Measurements from ENCODE around the gene MYLK3.
A peak's percentile ranks its signal among the peaks of the same experiment; 100 is the strongest.
"Not testable (repeated sequence)": the region's sequence is repeated elsewhere in the genome, so short reads cannot be mapped to it uniquely, and the experiment has no call there.

MYLK3 gene

DNA sequence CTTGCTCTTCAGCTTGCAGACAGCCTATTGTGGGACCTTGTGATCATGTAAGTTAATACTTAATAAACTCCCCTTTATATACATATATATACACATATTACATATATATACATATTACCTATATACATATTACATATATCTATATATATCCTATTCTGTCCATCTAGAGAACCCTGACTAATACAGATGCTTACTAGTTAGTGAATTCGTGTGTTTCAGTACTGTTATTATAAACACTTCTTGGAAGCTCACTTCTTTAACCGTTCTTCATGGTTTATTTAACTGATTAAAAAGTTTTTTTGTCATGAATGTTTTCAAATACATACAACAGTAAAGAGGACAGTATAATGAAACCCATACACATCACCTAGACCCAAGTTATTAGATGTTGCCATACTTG, 46.1 kb downstream of the MYLK3 start:
- no peak for DNase-seq (ENCODE audit: low read depth)

DNA sequence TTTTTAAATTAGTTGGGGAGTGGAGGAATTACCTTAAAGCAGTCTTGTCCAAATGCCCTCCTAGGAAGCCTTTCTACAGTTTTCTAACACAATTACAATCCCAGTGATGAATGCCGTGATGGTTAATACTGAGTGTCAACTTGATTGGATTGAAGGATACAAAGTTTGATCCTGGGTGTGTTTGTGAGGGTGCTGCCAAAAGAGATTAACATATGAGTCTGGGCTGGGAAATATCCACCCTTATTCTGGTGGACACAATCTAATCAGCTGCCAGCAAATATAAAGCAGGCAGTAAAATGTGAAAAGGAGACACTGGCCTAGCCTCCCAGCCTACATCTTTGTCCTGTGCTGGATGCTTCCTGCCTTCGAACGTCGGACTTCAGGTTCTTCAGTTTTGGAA, 46.5 kb downstream of the MYLK3 start:
- DNase-seq (ENCODE audit: low read depth) = no peak
- H3K4me3 ChIP-seq (ENCODE audit: low read depth, low read length) = no peak overlapping the region

More for the DNA sequence above, 46.1 kb downstream of the MYLK3 start:
- no peak overlapping the region for H3K4me3 ChIP-seq (ENCODE audit: low read depth, low read length)

DNA sequence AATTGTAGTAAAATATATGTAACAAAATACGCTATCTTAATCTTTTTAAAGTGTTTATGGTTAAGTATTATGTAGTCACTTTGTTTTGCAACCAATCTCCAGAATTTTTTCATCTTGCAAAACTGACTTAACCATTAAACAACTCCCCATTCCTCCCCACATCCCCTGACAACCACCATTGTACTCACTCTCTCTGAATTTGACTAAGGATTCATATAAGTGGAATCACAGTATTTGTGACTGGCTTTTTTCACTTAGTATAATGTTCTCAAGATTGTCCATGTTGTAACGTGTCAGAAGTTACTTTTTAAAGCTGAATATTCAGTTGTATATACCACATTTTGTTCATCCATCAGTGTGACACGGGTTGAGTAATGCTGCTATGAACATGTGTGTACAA, 48.1 kb downstream of the MYLK3 start:
- no peak overlapping the region for H3K4me3 ChIP-seq (ENCODE audit: low read depth, low read length)
- DNase-seq (ENCODE audit: low read depth) = no peak

DNA sequence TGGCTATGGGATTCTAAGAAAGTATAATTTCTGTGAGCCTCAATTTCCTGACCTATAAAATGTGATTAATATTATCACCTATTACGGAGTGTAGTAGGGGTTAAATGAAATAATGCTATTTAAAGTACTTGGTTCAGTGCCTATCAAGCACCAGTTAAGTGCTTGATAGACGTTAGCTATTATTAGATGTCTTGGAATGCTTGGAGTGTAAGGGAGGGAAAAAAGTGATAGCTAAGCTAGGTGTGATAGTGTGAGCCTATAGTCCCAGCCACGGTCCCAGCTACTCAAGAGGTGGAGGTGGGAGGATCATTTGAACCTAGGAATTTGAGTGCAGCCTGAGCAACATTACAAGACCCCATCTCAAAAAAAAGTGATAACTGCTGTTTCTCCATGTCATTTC, 51.2 kb downstream of the MYLK3 start:
- no peak for DNase-seq (ENCODE audit: low read depth)
- no peak overlapping the region for H3K4me3 ChIP-seq (ENCODE audit: low read depth, low read length)

DNA sequence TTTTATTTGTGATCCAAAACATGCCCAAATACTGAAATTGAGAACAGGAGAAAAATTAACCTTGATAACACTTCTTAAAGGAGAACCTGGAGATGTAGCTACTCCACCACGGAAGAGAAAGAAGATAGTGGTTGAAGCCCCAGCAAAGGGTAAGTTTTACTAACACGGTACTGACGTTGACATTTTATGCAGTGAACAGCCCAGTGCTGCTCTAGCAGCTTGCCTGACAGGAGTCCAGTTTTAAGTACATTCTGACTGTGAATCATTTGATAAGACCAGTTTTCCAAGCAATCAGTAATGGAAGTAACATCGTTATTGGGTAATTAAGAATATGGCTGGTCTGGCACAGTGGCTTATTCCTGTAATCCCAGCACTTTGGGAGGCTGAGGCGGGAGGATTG, 52.2 kb downstream of the MYLK3 start:
- DNase-seq (ENCODE audit: low read depth) = no peak
- H3K4me3 ChIP-seq (ENCODE audit: low read depth, low read length) = no peak overlapping the region

DNA sequence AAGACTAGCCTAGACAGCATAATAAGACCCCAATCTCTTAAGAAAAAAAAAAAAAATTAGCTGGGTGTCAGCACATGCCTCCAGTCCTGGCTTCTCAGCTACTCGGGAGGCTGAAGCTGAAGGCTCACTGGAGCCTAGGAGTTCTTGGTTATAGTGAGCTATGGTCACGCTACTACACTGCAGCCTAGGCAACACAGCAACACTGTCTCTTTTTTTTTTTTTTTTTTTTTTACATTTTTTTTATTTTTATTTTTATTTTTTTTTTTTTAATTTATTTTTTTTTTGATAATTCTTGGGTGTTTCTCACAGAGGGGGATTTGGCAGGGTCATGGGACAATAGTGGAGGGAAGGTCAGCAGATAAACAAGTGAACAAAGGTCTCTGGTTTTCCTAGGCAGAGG, 54.5 kb downstream of the MYLK3 start:
- no peak for DNase-seq (ENCODE audit: low read depth)
- no peak overlapping the region for H3K4me3 ChIP-seq (ENCODE audit: low read depth, low read length)

DNA sequence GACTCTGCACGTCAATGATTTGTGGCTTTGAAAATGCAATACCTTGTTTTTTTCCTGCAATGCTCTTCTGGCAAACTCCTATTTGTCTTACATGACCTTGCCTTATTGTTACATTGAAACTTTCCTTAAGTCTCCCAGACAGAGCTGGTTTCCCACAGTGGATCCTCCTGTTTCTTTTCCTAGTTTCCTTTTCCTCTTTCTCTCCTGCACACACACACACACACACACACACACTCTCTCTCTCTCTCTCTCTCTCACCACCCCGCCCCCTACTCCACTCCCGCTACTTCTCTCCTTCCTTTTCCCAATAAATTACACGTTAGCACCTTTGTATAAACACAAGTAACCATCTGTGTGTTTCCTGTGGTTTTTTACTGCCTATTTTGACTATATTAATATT, 56.4 kb downstream of the MYLK3 start:
- DNase-seq (ENCODE audit: low read depth) = no peak
- H3K4me3 ChIP-seq (ENCODE audit: low read depth, low read length) = no peak overlapping the region

DNA sequence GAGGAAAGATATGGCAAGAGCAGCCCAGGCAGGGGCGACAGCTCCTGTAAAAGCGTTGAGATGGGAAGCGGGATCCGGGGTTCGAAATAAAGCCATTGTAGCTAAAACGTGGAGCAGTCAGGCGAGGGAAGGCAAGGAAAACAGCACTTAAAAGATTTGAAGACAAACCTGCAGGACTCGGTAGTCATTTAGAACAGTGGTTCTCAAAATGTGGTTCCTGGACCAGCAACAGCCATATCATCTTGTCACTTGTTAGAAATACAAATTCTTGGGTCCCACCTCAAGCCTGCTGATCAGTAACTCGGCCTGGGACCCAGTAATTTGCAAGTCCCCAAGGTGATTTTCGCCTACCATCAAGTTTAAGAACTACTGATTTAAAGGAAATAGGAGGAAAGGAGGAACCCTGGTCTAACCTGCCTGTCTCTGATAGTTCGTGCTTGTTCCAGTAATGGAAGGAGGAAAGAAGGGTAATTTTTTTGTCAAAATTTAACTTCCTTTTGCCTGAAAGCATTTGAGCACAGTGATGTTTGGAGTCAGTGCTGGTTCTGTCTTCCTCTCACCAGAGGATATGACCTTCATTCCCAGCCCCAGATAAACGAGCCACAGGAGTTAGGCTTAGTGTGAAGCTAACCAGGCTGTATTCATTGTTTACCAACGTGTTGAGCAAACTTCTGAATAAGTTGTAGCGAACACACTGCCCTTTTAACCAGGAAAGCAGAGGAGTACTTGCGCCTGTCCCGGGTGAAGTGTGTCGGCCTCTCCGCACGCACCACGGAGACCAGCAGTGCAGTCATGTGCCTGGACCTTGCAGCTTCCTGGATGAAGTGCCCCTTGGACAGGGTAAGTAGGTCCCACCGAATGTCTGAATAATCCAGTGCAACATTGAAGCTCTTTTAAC, 57.6 kb downstream of the MYLK3 start:
- DNase-seq (ENCODE audit: low read depth) = no peak
- peak overlapping the region; percentile 86 for H3K4me3 ChIP-seq (ENCODE audit: low read depth, low read length)

DNA sequence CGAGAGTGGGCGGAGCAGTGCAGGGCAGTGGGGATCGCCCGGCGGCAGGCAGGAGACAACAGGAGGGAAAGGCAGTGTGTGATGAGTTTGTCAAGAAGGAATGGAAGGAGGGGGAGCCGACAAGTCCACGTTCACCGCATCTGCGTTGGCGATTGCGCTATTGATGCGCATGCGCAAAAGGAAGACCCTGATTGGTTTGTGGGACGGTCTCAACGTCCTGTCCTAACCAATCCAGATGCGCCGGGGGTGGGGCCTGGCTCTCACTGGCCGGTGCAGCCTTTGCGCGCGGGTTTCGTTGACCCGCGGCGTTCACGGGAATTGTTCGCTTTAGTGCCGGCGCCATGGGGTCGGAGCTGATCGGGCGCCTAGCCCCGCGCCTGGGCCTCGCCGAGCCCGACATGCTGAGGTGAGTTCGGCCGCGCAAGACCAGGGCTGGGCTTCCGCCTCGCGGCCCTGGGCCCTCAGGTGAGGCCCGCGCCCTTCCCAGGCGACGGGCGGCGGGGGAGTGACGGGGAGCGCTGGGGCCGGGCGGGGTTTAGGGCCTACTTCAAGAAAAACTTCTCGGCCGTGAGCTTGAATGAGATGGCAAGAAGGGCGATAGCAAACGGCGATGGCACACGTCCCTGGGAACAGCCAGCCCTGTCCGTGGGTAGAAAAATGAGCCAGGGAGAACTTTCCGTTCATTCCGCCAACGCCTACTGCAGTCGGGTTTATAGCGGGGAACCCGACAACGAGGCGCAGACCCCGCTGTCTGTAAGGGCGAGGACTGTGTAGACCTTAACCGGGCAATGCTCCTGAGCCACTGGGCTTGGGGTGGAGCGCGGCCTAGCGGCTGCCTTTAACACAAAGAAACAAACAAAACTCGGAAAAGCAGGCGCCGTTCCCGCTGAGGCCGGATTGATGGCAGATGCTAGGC, 58.5 kb downstream of the MYLK3 start, which contains the start of gene ORC6:
Gene ORC6 (plus strand): TSS at position 295 of the 916 bp plus-strand sequence. CDS start 47 bp downstream, at position 342.
- H3K4me3 ChIP-seq (ENCODE audit: low read depth, low read length) = peak within 1 kb of the TSS; percentile 86
- peak; percentile 81 for DNase-seq (ENCODE audit: low read depth)

DNA sequence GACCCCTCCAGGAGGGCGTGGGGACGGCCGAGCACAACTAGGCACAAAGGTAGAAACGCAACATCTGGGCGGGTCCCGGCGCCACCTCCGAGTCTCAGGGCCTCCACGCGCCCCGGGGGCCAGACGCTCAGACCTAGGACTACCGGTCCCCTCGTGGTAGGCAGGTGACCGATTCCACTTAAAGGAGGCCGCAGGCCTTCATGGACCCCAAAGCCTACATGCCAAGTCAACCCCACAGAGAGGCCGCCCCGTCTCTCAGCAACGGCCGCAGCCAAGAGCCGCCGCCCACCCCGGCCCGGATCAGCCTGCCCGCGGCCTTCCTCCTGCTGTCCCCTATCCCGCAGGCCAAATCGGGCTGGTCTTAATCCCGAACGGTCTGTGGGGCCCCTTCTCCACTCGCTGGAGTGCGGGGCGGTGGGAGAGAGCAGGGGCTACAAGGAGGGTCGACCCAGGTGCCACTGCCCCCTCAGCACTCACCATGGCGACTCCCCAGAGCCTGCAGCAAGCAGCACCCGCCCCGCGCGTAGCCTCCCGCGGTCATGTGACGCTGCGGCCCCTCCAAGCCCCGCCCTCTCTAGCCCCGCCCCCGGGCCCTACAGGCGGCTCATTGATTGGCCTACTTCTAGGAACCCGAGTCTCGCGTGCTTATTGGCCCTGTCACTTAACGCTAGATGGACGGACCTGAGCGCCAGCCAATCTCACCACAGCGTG, 59.3 kb downstream of the MYLK3 start, which contains the start of gene VPS35:
Gene VPS35 (minus strand): TSS at position 525 of the 711 bp plus-strand sequence. CDS start 45 bp downstream, at position 480.
- peak within 1 kb of the TSS; percentile 86 for H3K4me3 ChIP-seq (ENCODE audit: low read depth, low read length)
- DNase-seq (ENCODE audit: low read depth) = peak; percentile 95

DNA sequence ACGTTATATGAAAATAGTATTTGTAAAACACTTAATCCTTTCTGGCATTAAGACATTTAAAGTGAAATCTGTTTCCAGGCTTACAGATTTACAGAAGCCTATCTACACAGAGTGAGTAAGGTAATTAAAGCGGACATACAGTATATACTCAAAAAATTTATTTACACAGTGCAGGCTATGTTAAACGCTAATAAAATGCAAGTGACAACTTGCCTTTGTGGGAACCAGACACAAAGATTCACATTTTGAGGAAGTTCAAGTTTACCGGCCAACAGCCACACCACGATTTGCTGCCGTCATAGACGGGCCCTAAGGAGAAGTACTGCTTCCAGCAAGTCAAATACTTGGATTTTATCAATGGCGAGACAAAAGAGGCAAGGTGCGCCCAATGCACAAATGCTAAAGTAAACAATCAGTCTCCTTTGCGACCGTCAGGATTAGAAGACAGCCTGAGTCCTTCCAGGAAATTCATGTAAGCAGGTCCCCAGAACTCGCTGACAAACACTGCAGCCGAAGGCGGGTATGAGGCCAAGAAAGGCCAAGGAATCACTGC, 60.0 kb downstream of the MYLK3 start:
- no peak for DNase-seq (ENCODE audit: low read depth)
- peak overlapping the region; percentile 86 for H3K4me3 ChIP-seq (ENCODE audit: low read depth, low read length)

DNA sequence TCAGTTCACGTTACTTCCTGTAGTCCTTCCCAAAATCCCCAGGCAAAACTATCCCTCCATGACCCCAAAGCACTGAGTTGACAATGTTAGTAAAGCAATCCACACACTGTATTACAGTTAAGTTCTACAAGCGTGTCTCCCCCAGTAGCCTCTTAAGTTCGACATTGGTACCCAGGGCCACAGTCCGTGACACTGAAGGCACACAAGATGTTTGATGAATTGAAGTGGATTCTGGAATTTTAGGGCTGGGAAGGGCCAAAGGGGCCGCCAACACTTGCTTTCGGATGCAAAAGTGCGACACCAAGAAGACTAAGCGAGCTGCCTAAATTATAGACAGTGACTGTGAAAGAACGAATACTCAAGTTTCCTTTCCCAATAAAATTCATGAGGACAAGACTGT, 60.7 kb downstream of the MYLK3 start:
- DNase-seq (ENCODE audit: low read depth) = no peak
- peak overlapping the region; percentile 86 for H3K4me3 ChIP-seq (ENCODE audit: low read depth, low read length)

DNA sequence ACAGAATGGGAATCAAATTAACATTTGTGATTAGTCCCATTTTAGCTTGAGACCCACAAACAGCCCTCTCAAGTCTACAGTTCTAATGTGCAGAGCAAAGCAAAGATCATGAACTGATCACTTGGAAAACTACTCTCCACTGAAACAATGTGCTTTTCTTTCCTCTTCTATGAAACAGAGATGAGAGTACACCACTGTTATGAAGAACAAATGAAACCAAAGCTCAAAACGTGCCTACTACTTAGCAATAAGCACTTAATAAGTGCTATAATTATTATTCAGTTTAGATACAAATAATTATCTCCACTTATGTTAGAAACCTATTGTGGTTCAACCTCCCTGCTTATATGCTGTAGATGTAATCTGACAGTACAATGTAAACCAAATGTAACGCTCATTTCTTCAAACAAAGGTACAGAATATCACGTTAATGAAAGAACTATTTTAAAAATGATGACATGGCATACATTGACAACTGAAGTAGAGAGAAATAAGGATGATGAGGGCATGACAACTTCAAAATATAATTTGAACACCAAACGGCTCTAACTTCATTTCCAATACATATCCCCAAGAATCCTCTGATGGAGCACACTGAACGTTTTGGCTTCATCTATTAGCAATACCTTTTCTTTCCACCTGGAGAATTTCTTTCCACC, 61.2 kb downstream of the MYLK3 start:
- peak overlapping the region; percentile 86 for H3K4me3 ChIP-seq (ENCODE audit: low read depth, low read length)
- DNase-seq (ENCODE audit: low read depth) = no peak

DNA sequence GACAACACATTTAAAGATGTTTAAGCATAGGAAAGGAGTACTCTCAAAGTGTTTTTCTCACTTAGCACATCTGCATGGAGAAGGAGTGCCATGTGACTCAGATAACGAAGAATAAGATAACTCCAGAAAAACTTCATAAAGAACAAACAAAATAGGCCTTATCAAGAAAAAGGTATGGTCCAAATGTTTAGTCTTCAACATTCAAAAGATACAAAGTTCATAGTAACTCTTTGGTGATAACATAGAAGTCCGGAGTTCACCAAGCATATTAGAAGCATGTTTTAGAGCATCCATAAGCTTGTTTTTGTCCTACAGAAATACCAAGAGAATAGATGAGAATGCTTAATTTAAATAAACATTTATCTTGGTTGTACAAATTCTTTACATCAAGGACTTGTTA, 66.3 kb downstream of the MYLK3 start:
- H3K4me3 ChIP-seq (ENCODE audit: low read depth, low read length); DNase-seq (ENCODE audit: low read depth): not testable (repeated sequence)

DNA sequence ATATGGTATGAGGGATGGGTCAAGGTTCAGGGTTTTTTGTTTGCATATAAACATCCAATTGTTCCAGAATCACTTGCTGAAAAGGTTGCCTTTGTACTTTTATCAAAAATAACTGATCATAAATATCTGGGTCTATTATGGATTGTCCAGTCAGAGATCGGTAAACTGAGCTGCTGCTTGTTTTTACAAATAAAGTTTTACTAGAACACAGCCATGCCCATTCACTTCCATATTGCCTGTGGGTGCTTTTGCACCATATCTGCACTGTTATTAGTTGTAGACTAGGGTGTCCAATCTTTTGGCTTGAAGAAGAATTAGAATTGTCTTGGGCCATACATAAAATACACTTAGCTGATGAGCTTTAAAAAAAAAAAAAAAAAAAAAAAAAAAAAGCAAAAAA, 70.2 kb downstream of the MYLK3 start:
- not testable (repeated sequence) for DNase-seq (ENCODE audit: low read depth); H3K4me3 ChIP-seq (ENCODE audit: low read depth, low read length)

DNA sequence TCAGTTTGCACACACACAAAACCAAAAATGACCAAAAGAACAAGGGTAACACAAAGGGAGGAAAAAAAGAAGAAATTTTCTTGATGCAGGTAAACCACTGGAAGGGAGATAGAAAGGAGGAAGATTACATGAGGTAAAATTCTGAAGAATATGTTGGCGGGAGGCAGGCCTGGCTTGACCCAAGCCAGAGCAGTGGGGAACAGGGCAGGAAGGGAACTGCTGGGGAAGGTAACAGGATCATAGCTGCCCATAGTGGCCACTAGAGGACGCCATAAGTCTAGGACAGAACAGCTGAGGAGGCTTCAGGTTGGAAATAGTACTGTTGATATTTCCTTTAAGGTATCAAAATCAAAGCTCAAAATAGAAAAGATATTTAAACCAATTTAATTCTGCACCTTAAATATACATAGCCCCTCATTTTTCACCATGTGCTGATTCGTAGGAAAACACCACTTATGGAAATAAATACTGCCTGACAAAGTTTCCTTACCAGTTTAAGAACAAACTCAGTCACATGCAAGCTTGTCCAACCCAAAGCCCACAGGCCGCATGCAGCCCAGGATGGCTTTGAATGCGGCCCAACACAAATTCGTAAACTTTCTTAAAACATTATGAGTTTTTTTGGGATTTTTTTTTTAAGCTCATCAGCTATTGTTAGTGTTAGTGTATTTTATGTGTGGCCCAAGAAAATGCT, 74.7 kb downstream of the MYLK3 start:
- no peak overlapping the region for H3K4me3 ChIP-seq (ENCODE audit: low read depth, low read length)
- DNase-seq (ENCODE audit: low read depth) = no peak

DNA sequence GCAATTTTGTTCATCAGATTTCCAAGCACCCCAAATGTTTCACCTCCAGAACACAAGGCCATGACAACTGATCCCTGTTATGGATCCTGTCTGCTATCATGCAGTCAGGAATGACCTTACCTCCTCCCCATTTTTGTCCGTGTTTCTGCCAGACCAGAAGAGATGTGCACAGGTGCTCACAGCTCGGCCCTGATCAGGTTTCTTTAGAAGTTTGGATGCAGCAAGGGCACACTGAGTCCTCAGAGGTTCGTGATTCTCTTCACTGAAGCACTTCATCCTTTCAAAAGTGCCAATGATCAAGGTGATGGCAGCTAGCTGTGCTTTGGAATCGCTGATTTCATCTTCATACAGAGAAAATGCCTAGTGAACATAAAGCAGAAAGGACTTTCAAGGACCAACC, 86.0 kb downstream of the MYLK3 start:
- no peak overlapping the region for H3K4me3 ChIP-seq (ENCODE audit: low read depth, low read length)
- DNase-seq (ENCODE audit: low read depth) = no peak

DNA sequence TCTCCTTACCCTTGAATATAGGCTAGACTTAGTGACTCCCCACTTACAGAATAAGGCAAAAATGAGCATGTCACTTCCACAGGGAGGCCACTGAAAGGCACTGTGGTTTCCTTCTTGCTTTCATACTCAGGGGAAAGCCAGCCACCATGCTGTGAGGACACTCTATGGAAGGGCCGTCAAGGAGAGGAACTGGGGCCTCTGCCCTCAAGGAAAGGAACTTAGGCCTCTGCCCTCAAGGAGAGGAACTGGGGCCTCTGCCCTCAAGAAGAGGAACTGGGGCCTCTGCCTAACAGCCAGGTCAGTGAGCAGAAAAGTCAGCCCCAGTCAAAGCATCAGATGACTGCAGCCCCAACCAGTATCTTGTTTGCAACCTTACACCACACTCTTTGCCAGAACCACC, 89.2 kb downstream of the MYLK3 start:
- no peak for DNase-seq (ENCODE audit: low read depth)
- H3K4me3 ChIP-seq (ENCODE audit: low read depth, low read length) = no peak overlapping the region
